T-helper 2 cell (primary cell): ENCODE measurements around the gene VMAC.
"Not testable (repeated sequence)": the region's sequence is repeated elsewhere in the genome, so short reads cannot be mapped to it uniquely, and the experiment has no call there.

Experiments used
- DNase-seq, 5 experiments: peaks; one replicate each; pipeline versions ENCODE4 v3.0.0 to v3.0.0-alpha.2; 2012 to 2022
- total RNA-seq, 2 donors: gene quantifications; one replicate each; lab custom pipeline; 2026; lab: John Stamatoyannopoulos, UW

The VMAC gene
- total RNA-seq = 17.8 to 30.6 reads per million in 2 donors

GRCh38 chr19:5904352-5905113 is at the start of gene VMAC:
TSS of gene VMAC (plus strand) at chr19:5904872. CDS start at chr19:5904891, 19 bp downstream.
- DNase-seq = peak; percentile 99 to 100 (median 100)

- not testable (repeated sequence) for DNase-seq
Measured at GRCh38 chr19:5855151-5855550, 49.5 kb upstream of the VMAC start.

- DNase-seq = no peak
Measured at GRCh38 chr19:5857203-5858081, 47.2 kb upstream of the VMAC start.

GRCh38 chr19:5863030-5863665 is 41.5 kb upstream of the VMAC start:
- DNase-seq = no peak

- DNase-seq = no peak
Measured at GRCh38 chr19:5864013-5864720, 40.5 kb upstream of the VMAC start.

- DNase-seq = no peak
Measured at GRCh38 chr19:5864725-5865486, 39.8 kb upstream of the VMAC start.

GRCh38 chr19:5865772-5866171 is 38.9 kb upstream of the VMAC start:
- no peak for DNase-seq

- no peak for DNase-seq
Measured at GRCh38 chr19:5867201-5868136, 37.2 kb upstream of the VMAC start.

GRCh38 chr19:5870986-5871394 is 33.7 kb upstream of the VMAC start:
- no peak for DNase-seq

- DNase-seq = no peak
Measured at GRCh38 chr19:5873617-5874199, 31.0 kb upstream of the VMAC start.

- not testable (repeated sequence) for DNase-seq
Measured at GRCh38 chr19:5874496-5874895, 30.2 kb upstream of the VMAC start.

- DNase-seq = no peak
Measured at GRCh38 chr19:5877427-5877826, 27.2 kb upstream of the VMAC start.

GRCh38 chr19:5877882-5878281 is 26.8 kb upstream of the VMAC start:
- DNase-seq = no peak

- DNase-seq = no peak
Measured at GRCh38 chr19:5880196-5880595, 24.5 kb upstream of the VMAC start.

- no peak for DNase-seq
Measured at GRCh38 chr19:5880604-5881078, 24.0 kb upstream of the VMAC start.

GRCh38 chr19:5881543-5882299 is 23.0 kb upstream of the VMAC start:
- no peak for DNase-seq

GRCh38 chr19:5882421-5882968 is 22.2 kb upstream of the VMAC start:
- no peak for DNase-seq

- DNase-seq = not testable (repeated sequence)
Measured at GRCh38 chr19:5883157-5883873, 21.4 kb upstream of the VMAC start.
